ENCODE data around the gene CASTOR1.

CASTOR1 gene

DNA sequence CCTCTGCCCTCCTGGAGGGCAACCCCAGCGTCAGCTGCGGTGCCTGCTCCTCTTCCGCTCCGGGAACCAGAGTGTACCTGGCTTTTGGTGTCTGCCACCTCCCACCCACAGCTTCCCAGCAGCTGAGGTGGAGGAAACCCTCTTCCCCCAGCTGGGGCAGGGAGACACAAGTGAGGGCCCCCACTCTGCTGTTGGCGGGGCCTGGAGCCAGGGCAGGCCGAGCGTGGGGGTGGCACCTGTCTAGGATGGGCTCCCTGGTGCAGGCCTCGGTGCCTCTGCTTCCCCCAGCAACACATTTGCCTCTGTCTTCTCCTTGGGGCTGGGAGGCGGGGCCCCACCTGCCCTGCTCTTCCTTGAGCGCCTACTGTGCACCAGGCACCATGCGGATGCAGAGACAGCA is 29.0 kb downstream of the CASTOR1 start:
- TF ChIP-seq, protein P1, sequence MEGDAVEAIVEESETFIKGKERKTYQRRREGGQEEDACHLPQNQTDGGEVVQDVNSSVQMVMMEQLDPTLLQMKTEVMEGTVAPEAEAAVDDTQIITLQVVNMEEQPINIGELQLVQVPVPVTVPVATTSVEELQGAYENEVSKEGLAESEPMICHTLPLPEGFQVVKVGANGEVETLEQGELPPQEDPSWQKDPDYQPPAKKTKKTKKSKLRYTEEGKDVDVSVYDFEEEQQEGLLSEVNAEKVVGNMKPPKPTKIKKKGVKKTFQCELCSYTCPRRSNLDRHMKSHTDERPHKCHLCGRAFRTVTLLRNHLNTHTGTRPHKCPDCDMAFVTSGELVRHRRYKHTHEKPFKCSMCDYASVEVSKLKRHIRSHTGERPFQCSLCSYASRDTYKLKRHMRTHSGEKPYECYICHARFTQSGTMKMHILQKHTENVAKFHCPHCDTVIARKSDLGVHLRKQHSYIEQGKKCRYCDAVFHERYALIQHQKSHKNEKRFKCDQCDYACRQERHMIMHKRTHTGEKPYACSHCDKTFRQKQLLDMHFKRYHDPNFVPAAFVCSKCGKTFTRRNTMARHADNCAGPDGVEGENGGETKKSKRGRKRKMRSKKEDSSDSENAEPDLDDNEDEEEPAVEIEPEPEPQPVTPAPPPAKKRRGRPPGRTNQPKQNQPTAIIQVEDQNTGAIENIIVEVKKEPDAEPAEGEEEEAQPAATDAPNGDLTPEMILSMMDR (conservative IDR thresholded peaks at IDR 0.05; ENCODE audit: low read depth, low read length), result no peak
- no peak for DNase-seq (ENCODE audit: low read depth)
- no peak overlapping the region for H3K4me3 ChIP-seq (ENCODE audit: low read depth, low read length)

DNA sequence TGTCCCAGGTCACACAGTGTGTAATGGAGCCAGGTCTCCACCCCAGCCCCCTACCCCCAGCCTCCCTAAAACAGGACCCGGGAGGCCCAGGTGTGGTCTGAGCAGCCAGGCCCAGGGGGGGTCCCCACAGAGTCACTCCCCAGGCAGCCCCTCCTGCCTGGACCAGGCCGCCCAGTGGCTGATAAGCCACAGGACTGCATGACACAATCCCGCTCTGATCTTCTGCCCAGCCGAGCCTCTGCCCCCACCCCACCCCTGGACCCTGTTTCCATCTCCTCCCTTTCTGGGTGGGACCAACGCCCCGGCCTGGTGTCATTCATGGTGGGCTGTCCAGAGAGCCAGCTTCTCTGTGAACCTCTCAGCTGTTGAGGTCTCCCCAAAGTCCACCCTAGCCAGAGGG is 35.0 kb downstream of the CASTOR1 start:
- no peak for DNase-seq (ENCODE audit: low read depth)

DNA sequence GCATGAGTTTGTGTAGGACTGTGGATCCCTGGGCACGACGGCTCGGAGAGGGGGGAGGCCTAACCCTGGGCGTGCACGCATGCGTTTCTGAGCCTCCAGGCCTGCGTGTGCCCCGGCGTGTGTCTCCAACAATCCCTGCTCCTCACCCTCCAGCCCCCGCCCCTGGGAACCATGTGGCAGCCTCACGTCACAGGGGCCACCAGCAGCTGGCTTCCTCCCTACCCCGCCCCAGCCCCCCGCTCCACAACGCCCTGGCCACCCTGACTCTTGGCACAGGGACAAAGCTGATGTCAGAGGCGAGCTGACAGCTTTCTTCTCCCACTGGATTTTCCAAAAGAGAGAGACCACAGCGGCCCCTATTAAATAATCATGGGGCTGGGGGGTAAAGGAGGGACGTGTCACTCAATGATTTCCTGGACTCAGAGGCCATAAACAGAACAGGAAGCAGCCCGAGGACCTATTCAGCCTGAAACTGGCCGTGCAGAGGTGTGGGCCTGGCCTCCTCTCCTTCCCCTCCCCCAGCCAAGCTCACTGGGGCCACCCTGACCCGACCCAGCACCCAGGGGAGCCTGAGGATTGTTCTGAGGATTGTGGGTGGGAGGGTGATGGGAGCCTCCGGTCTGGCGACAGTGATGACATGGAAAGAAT is 36.0 kb downstream of the CASTOR1 start:
- DNase-seq (ENCODE audit: low read depth), result no peak
- H3K4me3 ChIP-seq (ENCODE audit: low read depth, low read length), result no peak overlapping the region
- TF ChIP-seq, protein P1 (conservative IDR thresholded peaks at IDR 0.05; ENCODE audit: low read depth, low read length), result no peak

More for the DNA sequence above, 35.0 kb downstream of the CASTOR1 start:
- H3K4me3 ChIP-seq (ENCODE audit: low read depth, low read length), result no peak overlapping the region
- TF ChIP-seq, protein P1 (conservative IDR thresholded peaks at IDR 0.05; ENCODE audit: low read depth, low read length), result no peak

DNA sequence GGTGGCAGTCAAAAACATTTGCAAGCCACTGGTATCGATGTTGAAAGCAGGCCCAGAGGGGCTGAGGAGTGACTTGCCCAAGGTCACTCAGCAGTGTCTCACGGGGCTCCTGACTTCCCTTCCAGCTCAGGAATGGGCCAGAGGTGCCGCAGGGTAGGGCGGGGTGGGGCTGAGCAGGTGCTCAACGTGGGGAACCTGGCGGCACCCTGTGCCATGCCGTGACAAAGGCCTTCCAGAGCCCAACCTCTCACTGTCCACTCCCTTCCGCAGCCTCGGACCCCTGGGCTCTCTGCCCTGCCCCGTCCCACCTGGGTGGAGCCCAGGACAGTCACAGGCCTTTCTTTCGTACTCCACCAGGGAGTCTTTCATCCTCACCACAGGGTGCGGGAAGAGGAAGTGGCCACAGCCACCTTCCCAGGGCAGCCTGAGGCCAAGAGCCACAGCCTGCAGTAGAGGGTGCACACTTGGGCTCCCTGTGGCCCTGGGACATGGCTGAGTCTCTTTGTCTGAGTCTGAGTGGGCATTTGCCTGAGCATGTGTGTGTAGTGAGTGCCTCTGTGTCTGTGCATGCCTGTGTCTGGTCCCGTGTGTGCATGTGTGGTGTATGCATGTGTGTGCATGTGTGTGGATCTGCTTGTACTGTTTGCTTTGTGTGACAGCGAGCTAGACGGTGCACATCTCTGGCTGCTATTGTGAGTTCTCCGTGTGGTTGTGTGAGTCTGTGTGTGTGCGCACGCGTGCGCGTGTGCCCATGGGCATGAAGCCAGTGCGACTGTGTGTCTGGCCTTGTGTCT is 36.7 kb downstream of the CASTOR1 start:
- TF ChIP-seq, protein P1 (conservative IDR thresholded peaks at IDR 0.05; ENCODE audit: low read depth, low read length), result no peak
- H3K4me3 ChIP-seq (ENCODE audit: low read depth, low read length), result no peak overlapping the region
- DNase-seq (ENCODE audit: low read depth), result no peak

DNA sequence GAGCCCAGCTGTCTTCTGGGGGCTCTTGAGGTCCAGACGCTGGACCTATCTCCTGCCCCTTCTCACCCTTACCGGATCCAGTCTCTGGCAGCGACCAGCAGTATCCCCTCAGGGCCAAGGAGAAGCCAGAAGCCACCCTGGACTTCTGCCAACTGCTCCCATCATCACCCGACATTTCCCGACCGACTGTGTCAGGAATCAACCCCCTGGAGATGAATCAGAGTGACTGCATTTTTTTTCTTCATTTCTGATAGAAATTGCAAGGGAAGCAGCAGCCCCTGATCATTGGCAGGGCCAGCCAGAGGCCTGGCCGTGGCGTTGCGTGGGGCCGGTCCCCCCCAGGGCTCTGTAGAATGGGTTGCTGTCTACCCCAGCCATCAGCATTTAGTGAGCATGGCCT is 37.6 kb downstream of the CASTOR1 start:
- H3K4me3 ChIP-seq (ENCODE audit: low read depth, low read length), result no peak overlapping the region
- TF ChIP-seq, protein P1 (conservative IDR thresholded peaks at IDR 0.05; ENCODE audit: low read depth, low read length), result no peak
- peak; percentile 52 for DNase-seq (ENCODE audit: low read depth)

DNA sequence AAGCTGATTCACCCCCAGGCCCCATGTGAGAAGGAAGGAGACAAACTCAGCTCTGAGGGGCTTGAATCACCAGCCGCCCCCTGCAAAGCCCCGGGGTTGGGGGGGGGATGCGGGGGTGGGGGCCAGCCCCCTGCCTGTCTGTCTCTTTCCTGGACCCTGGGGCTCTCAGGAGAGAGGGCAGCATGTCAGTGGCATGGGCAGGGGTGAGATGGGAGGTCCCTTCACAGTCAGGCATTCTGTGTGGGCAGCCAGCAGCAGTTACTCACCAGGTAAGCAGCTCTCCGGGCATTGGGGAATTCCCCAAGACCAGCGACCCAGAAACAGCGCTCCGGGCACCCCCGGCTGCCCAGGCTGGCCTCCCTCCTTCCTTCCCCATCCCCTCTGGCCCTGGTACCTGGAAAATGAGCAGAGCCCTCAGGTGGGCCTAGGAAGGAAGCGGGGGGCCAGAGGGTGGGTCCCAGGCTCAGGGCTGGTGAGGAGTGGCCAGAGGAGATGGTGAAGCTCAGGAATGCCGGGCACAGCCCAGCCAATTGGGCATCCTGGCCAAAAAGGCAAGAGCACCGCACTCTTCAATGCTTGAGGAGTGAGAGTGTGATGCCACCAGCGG is 38.5 kb downstream of the CASTOR1 start:
- H3K4me3 ChIP-seq (ENCODE audit: low read depth, low read length), result no peak overlapping the region
- TF ChIP-seq, protein P1 (conservative IDR thresholded peaks at IDR 0.05; ENCODE audit: low read depth, low read length), result no peak
- DNase-seq (ENCODE audit: low read depth), result peak; percentile 57

All from choroid plexus epithelial cell (primary cell).